ENCODE data around the gene ODF4.
A peak's percentile ranks its signal among the peaks of the same experiment; 100 is the strongest.

ODF4 gene, protein sequence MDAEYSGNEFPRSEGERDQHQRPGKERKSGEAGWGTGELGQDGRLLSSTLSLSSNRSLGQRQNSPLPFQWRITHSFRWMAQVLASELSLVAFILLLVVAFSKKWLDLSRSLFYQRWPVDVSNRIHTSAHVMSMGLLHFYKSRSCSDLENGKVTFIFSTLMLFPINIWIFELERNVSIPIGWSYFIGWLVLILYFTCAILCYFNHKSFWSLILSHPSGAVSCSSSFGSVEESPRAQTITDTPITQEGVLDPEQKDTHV

DNA sequence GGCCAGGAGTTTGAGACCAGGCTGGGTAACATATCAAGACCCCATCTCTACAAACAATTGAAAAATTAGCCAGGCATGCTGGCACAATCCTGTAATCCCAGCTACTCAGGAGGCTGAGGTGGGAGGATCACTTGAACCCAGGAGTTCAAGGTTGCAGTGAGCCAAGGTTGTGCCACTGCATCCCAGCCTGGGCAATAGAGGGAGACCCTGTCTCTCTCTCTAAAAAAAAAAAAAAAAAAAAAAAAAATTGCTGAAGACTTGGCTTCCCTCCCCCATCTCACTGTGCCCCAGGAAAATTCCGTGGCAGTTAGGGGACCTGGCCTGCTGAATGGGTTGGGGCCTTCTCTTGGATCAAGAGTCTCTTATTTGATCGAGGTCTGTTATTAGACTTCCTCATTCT is at the start of gene ODF4:
Gene ODF4, plus strand, starts transcription at position 301 of the 400 bp plus-strand sequence. CDS start 212 bp downstream, outside the sequence.
- H3K36me3 ChIP-seq (replicated peaks) = no peaks in the 10 kb centered on the region
- TF ChIP-seq, protein P1, sequence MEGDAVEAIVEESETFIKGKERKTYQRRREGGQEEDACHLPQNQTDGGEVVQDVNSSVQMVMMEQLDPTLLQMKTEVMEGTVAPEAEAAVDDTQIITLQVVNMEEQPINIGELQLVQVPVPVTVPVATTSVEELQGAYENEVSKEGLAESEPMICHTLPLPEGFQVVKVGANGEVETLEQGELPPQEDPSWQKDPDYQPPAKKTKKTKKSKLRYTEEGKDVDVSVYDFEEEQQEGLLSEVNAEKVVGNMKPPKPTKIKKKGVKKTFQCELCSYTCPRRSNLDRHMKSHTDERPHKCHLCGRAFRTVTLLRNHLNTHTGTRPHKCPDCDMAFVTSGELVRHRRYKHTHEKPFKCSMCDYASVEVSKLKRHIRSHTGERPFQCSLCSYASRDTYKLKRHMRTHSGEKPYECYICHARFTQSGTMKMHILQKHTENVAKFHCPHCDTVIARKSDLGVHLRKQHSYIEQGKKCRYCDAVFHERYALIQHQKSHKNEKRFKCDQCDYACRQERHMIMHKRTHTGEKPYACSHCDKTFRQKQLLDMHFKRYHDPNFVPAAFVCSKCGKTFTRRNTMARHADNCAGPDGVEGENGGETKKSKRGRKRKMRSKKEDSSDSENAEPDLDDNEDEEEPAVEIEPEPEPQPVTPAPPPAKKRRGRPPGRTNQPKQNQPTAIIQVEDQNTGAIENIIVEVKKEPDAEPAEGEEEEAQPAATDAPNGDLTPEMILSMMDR (IDR thresholded peaks at IDR 0.05; ENCODE audit: low read depth, low read length, missing control alignments) = no peak
- H3K27me3 ChIP-seq (replicated peaks) = no peaks in the 10 kb centered on the region
- in situ Hi-C loops (cut with HindIII; ENCODE audit: low pct_ligation_motif_present, low sequenced_read_pairs) = no loop called here
- H3K4me3 ChIP-seq (ENCODE audit: low read depth, low read length) = no peak within 1 kb of the TSS
- no peak for DNase-seq
- no peak within 1 kb of the TSS for H3K27ac ChIP-seq

DNA sequence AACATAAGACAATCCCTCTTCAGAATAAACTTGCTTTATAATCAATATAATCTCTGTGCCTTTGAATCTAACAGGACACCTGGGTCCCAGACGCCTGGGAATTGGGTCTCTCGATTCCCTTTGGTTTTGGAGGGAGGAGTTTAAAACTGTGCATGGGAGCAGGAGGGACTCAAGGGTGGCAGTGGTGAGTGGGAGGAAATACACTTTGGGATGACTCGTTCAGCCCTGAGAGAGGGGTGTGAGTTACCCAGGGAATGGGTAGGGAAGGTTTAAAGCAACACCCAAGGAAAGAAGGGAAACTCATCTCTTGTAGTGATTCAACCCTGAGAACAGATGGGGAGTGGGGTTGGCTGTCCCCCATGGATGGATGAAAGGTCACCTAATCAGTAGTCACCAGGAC is 49.6 kb upstream of the ODF4 start:
- no peak overlapping the region for H3K4me3 ChIP-seq (ENCODE audit: low read depth, low read length)
- TF ChIP-seq, protein P1 (IDR thresholded peaks at IDR 0.05; ENCODE audit: low read depth, low read length, missing control alignments) = no peak
- no peak overlapping the region for H3K27ac ChIP-seq
- no peaks in the 10 kb centered on the region for H3K36me3 ChIP-seq (replicated peaks)
- no peak for DNase-seq
- no peaks in the 10 kb centered on the region for H3K27me3 ChIP-seq (replicated peaks)
- in situ Hi-C loops (cut with HindIII; ENCODE audit: low pct_ligation_motif_present, low sequenced_read_pairs) = no loop called here

DNA sequence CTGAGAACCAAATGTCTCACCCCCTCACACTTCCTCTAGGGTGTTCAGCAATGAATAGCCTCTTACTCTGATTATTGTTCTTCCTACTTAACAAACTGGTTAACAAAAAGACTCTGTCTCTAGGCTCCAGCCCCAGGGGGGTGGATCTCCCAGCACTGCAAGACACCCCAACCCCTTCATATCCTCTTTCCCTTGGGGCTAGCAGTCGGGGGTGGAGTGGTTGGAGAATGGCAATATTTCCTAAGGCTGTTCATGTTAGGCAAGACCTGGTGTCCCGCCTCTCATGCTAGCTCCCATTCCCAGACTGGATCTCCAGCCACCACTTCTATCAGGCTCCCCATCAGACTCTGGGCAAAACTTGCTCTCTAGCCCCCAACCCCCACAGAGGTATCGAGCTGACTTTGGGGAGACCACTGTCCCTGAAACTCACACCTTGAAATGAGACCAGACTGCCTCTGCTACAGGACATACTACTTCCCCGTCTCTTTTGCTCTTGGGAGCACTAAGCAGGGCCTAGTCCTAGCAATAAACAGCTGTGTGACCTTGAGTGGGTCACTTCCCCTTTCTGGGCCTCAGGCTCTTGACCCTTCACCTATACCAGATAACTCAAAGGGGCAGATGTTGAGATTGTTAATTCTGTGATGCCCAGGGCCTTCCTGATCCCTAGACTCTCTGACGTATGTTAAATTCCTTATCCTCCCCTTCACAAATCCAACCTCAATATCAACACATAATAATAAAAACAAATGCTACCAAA is 46.8 kb upstream of the ODF4 start:
- Histone ChIP-seq H3K27me3 (replicated peaks) (no peaks in the 10 kb centered on the region), H3K27ac (no peak overlapping the region), H3K4me3 (ENCODE audit: low read depth, low read length) (no peak overlapping the region), H3K36me3 (replicated peaks) (no peaks in the 10 kb centered on the region)
- TF ChIP-seq, protein P1 (IDR thresholded peaks at IDR 0.05; ENCODE audit: low read depth, low read length, missing control alignments) = no peak
- in situ Hi-C loops (cut with HindIII; ENCODE audit: low pct_ligation_motif_present, low sequenced_read_pairs) = no loop called here
- no peak for DNase-seq

DNA sequence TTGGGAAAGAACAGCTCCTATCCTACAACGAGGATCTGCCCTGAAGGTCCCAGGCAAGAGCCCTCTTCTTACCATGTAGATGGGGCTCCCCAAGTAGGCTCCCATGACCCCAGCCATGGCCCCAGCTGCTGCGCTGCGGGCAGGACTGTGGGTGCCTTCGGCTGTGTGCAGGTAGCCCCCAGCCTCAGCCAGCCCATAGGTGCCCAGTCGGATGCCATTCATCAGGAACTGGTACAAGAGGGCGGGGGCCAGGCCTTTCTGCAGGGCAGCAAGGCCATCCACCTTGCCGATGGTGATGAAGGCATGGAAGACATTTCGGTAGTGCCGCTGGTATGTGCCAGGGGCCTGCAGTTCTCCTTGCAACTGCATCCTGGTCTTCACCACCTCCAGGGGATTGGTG is 45.3 kb upstream of the ODF4 start:
- no peaks in the 10 kb centered on the region for H3K27me3 ChIP-seq (replicated peaks)
- no peak overlapping the region for H3K4me3 ChIP-seq (ENCODE audit: low read depth, low read length)
- in situ Hi-C loops (cut with HindIII; ENCODE audit: low pct_ligation_motif_present, low sequenced_read_pairs) = no loop called here
- H3K27ac ChIP-seq = no peak overlapping the region
- DNase-seq = no peak
- TF ChIP-seq, protein P1 (IDR thresholded peaks at IDR 0.05; ENCODE audit: low read depth, low read length, missing control alignments) = no peak
- no peaks in the 10 kb centered on the region for H3K36me3 ChIP-seq (replicated peaks)

DNA sequence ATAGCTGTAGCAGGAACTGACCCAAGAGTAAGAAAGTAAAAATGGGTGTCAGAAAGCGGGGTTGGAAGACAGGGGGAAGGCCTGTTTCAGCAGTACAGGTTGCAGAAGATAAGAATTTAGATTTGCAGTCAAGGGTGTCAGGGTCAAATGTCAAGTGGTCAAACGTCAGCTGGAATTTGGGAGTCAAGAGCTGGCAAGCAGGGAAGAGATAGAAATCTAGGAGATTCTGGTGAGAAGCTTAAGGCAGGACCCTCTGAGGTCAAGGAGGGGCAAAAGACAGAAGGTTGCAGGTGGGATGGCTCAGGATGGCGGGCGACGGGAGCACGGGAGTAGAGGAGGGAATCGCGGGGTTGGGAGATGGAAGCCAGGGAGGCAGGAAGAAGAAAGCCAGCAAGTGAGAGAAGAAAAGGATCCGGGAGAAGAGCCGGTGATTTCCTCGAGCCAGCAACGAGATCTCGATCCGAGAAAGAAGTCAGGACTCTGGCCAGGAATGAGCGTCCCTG is 44.8 kb upstream of the ODF4 start:
- Histone ChIP-seq H3K27me3 (replicated peaks) (no peaks in the 10 kb centered on the region), H3K4me3 (ENCODE audit: low read depth, low read length) (peak overlapping the region; percentile 73), H3K36me3 (replicated peaks) (no peaks in the 10 kb centered on the region), H3K27ac (peak overlapping the region; percentile 71)
- TF ChIP-seq, protein P1 (IDR thresholded peaks at IDR 0.05; ENCODE audit: low read depth, low read length, missing control alignments) = no peak
- no peak for DNase-seq
- in situ Hi-C loops (cut with HindIII; ENCODE audit: low pct_ligation_motif_present, low sequenced_read_pairs) = no loop called here

Data from brain microvascular endothelial cell (primary cell).